Measurements from ENCODE around the gene GIN1. TPM values are rescaled to one million over a fixed set of nuclear protein-coding genes. Genes with fewer than 3 reads are reported as not detected.

The GIN1 gene
- total and polyA plus RNA-seq, 2 donors (not counting 1 experiment from before 2014, with no cell fraction given): 4.0 to 7.6 TPM

DNA sequence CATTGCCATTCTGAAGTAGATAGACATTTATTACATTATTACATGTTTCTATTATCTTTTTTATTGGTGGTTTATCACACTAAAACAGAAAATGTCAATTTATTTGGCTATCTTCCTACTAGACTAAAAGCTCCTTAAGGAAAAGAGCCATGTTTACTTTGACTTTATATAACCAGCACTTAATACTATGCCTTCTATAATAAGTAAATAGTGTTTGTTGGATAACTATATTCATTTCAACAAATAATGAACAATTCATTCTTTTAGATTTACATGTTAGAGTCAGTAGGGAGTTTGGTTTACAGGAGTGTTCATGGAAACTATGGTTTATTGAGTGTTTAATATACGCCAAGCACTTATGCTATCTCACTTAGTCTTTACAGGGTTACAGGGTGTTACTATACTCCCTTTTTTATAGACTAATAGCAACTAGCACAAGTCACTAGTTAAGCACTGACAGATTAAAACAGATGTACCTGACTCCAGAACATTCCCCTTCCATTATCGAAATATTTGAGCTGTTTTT lies 7.4 kb upstream of the GIN1 start:
- DNase-seq (ENCODE audit: low read depth in 2 of 2): no peak
- Histone ChIP-seq H3K36me3 (ENCODE audit: control insufficient read depth, insufficient read depth, low read length) (no peaks in the 10 kb centered on the region), H3K9ac (ENCODE audit: insufficient read depth, low read length) (no peak overlapping the region), H3K27me3 (ENCODE audit: control insufficient read depth, insufficient read depth, low read length) (no peaks in the 10 kb centered on the region), H3K79me2 (ENCODE audit: control insufficient read depth, insufficient read depth, low read length) (peaks cover 9% of the 10 kb centered on the region), H3K4me1 (ENCODE audit: control insufficient read depth, extremely low read depth, insufficient read depth, low read length) (no peaks in the 10 kb centered on the region), H2AFZ (ENCODE audit: low read length) (no peak overlapping the region), H3K4me3 (replicated peaks in 1 of 4; ENCODE audit: control extremely low read depth in 1 of 4, insufficient read depth in 1 of 4, low read depth in 3 of 4, low read length in 4 of 4) (no peak overlapping the region), H3K27ac (ENCODE audit: insufficient read depth, low read length) (no peak overlapping the region), H3K4me2 (ENCODE audit: extremely low read depth, insufficient read depth, low read length) (no peak overlapping the region), H3K9me3 (ENCODE audit: control insufficient read depth, insufficient read depth, low read depth, low read length) (no peaks in the 10 kb centered on the region), H4K20me1 (ENCODE audit: control insufficient read depth, extremely low read depth, insufficient read depth, low read length) (no peaks in the 10 kb centered on the region)
- TF ChIP-seq, protein P1, sequence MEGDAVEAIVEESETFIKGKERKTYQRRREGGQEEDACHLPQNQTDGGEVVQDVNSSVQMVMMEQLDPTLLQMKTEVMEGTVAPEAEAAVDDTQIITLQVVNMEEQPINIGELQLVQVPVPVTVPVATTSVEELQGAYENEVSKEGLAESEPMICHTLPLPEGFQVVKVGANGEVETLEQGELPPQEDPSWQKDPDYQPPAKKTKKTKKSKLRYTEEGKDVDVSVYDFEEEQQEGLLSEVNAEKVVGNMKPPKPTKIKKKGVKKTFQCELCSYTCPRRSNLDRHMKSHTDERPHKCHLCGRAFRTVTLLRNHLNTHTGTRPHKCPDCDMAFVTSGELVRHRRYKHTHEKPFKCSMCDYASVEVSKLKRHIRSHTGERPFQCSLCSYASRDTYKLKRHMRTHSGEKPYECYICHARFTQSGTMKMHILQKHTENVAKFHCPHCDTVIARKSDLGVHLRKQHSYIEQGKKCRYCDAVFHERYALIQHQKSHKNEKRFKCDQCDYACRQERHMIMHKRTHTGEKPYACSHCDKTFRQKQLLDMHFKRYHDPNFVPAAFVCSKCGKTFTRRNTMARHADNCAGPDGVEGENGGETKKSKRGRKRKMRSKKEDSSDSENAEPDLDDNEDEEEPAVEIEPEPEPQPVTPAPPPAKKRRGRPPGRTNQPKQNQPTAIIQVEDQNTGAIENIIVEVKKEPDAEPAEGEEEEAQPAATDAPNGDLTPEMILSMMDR (conservative IDR thresholded peaks at IDR 0.05 in 1 of 2, IDR thresholded peaks at IDR 0.05 in 1 of 2; ENCODE audit: low read depth in 1 of 2, low read length in 2 of 2): no peak
- TF ChIP-seq EZH2 (IDR thresholded peaks at IDR 0.05; ENCODE audit: low read length, missing control alignments): no peak

DNA sequence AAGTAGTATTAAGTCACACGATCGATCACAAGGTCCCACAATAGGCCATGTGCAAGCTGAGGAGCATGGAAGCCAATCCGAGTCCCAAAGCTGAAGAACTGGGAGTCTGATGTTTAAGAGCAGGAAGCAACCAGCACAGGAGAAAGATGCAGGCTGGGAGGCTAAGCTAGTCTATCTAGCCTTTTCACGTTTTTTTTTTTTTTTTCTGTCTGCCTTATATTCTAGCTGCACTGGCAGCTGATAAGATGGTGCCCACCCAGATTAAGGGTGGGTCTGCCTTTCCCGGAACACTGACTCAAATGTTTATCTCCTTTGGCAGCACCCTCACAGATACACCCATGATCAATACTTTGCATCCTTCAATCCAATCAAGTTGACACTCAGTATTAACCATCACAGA lies 6.6 kb upstream of the GIN1 start:
- H3K27ac ChIP-seq (ENCODE audit: insufficient read depth, low read length): no peak overlapping the region
- H3K27me3 ChIP-seq (ENCODE audit: control insufficient read depth, insufficient read depth, low read length): no peaks in the 10 kb centered on the region
- no peak for DNase-seq (ENCODE audit: low read depth in 2 of 2)
- H3K4me3 ChIP-seq (replicated peaks in 1 of 4; ENCODE audit: control extremely low read depth in 1 of 4, insufficient read depth in 1 of 4, low read depth in 3 of 4, low read length in 4 of 4): no peak overlapping the region
- H3K9me3 ChIP-seq (ENCODE audit: control insufficient read depth, insufficient read depth, low read depth, low read length): no peaks in the 10 kb centered on the region
- no peaks in the 10 kb centered on the region for H3K4me1 ChIP-seq (ENCODE audit: control insufficient read depth, extremely low read depth, insufficient read depth, low read length)
- H3K36me3 ChIP-seq (ENCODE audit: control insufficient read depth, insufficient read depth, low read length): no peaks in the 10 kb centered on the region
- H3K79me2 ChIP-seq (ENCODE audit: control insufficient read depth, insufficient read depth, low read length): peaks cover 17% of the 10 kb centered on the region
- H3K4me2 ChIP-seq (ENCODE audit: extremely low read depth, insufficient read depth, low read length): no peak overlapping the region
- no peak overlapping the region for H3K9ac ChIP-seq (ENCODE audit: insufficient read depth, low read length)
- no peak for TF ChIP-seq EZH2 (IDR thresholded peaks at IDR 0.05; ENCODE audit: low read length, missing control alignments)
- TF ChIP-seq, protein P1 (conservative IDR thresholded peaks at IDR 0.05 in 1 of 2, IDR thresholded peaks at IDR 0.05 in 1 of 2; ENCODE audit: low read depth in 1 of 2, low read length in 2 of 2): no peak
- no peaks in the 10 kb centered on the region for H4K20me1 ChIP-seq (ENCODE audit: control insufficient read depth, extremely low read depth, insufficient read depth, low read length)
- H2AFZ ChIP-seq (ENCODE audit: low read length): no peak overlapping the region

DNA sequence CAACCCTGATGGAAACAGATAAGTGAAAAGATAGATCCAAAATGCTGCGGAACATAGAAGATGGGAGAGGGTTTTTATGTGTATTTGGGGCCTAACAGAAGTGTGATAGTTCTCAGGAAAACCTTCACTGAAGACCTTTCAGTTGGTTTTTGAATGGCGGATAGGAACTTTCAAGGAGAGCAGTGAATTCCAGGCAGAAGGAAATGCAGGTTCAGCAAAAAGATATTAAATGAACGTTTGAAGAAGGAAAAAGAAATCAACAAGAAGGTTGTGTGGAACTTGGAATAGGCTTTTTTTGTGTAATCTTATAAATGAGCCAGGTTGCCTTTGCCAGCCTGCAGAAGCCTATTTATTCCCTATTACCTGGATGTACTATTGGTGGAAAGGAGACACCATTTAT lies 2.3 kb upstream of the GIN1 start:
- Histone ChIP-seq H3K79me2 (ENCODE audit: control insufficient read depth, insufficient read depth, low read length) (peaks cover 45% of the 10 kb centered on the region), H3K9me3 (ENCODE audit: control insufficient read depth, insufficient read depth, low read depth, low read length) (no peaks in the 10 kb centered on the region), H3K9ac (ENCODE audit: insufficient read depth, low read length) (no peak overlapping the region), H3K27ac (ENCODE audit: insufficient read depth, low read length) (no peak overlapping the region), H3K4me2 (ENCODE audit: extremely low read depth, insufficient read depth, low read length) (peak overlapping the region; percentile 23), H3K27me3 (ENCODE audit: control insufficient read depth, insufficient read depth, low read length) (no peaks in the 10 kb centered on the region), H2AFZ (ENCODE audit: low read length) (no peak overlapping the region), H3K36me3 (ENCODE audit: control insufficient read depth, insufficient read depth, low read length) (no peaks in the 10 kb centered on the region), H3K4me1 (ENCODE audit: control insufficient read depth, extremely low read depth, insufficient read depth, low read length) (peaks cover 3% of the 10 kb centered on the region), H3K4me3 (replicated peaks in 1 of 4; ENCODE audit: control extremely low read depth in 1 of 4, insufficient read depth in 1 of 4, low read depth in 3 of 4, low read length in 4 of 4) (no peak overlapping the region), H4K20me1 (ENCODE audit: control insufficient read depth, extremely low read depth, insufficient read depth, low read length) (no peaks in the 10 kb centered on the region)
- DNase-seq (ENCODE audit: low read depth in 2 of 2): no peak
- TF ChIP-seq, protein P1 (conservative IDR thresholded peaks at IDR 0.05 in 1 of 2, IDR thresholded peaks at IDR 0.05 in 1 of 2; ENCODE audit: low read depth in 1 of 2, low read length in 2 of 2): no peak
- TF ChIP-seq EZH2 (IDR thresholded peaks at IDR 0.05; ENCODE audit: low read length, missing control alignments): no peak
